Endothelial cell of hepatic sinusoid (primary cell): ENCODE results near the gene GBP1.
"Not testable (repeated sequence)": the region's sequence is repeated elsewhere in the genome, so short reads cannot be mapped to it uniquely, and the experiment has no call there.

Experiments used
- in situ Hi-C: cut with HindIII; loops from 2 replicates; pipeline ENCODE4 v1.10.0; 2017; ENCODE audit warnings: low sequenced_read_pairs

Gene GBP1, protein sequence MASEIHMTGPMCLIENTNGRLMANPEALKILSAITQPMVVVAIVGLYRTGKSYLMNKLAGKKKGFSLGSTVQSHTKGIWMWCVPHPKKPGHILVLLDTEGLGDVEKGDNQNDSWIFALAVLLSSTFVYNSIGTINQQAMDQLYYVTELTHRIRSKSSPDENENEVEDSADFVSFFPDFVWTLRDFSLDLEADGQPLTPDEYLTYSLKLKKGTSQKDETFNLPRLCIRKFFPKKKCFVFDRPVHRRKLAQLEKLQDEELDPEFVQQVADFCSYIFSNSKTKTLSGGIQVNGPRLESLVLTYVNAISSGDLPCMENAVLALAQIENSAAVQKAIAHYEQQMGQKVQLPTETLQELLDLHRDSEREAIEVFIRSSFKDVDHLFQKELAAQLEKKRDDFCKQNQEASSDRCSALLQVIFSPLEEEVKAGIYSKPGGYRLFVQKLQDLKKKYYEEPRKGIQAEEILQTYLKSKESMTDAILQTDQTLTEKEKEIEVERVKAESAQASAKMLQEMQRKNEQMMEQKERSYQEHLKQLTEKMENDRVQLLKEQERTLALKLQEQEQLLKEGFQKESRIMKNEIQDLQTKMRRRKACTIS

DNA sequence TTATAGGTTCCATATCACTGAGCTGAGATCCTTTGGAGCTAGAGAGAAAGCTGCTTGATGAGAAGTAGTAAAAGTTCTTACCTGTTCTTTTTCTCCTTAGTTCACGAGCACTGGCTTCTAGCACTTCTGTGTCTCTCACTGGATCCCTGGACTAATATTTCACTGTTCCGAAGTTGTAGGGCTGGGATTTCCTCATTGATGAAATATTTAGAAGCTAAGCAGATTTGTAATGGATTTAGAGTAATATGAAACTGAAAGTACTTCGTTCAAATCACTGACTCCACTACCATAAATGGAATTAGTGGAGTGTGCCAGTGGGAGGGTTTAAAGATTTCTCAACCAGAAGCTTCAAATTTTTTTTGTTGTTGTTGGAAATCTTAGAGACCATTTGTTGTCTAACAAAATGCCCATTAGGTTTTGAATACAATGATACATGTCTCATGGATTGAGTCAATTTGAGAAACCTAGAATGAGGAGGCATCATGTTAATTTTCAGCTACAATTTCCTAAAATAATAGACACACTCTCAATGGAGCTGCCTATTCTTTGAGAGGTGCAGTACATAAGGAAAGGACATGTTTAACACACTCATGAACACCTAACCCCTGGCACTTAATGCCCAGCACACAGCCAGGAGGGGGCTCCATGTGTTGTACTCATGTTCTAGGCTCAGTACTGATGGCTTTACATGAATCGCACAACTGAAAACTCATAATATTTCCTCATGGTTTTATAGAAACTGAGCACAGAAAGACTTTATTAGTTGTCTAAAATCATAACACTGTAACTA is at the start of gene GBP1:
Gene GBP1, minus strand, starts transcription at position 130 of the 790 bp plus-strand sequence. CDS start 1,974 bp downstream, outside the sequence.
- in situ Hi-C loops: no loop called here

DNA sequence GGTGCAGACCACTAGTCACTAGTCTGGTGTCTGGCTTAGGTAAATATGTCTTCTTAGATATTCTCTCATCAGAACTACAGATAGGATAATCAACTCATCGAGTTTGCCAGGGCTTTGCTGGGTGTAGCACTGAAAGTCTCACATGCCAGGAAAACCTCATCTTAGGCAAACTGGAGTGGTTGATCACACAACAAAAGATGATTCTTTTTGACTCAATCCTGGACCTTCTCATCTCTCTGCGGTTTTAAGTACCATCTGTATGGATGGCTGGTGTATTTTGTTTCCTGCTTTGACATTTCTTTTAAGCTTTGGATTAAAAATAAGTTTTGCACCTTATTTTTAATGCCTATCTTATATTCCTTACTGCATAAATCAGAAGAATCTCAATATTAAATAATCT is 49.7 kb upstream of the GBP1 start:
- in situ Hi-C loops: no loop called here

DNA sequence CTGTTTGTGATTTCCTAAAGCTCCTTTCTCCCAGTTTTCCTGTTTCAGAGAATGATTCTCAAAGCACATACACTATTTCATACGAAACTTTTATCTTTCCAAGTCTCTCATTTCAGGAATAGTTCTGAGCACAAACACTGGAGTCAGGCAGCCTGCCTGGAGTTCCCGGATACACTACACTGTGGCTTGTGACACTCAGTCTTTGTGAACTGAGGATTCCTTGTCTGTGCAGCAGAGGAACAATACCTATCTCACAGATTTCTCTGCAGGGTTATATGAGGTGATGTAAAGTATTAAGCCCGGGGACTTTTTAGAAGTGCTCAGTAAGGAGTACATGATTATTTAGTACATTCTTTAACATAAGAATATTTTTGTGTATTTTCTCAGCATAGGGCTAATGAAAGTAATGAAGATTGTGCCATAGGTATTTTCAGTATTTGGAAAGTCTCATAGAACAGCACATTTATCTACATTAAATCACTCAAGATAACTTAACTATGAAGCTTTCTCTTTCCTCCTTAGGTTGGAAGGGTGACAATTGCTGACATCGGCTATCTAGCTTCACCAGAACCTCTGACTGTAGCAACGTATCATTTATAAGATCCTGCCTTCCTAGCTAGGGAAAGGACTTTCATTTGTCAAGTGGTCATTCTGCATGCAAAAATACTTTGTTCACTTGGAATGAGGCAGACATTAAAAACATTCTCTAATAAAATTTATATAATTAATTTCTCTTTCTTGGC is 48.0 kb upstream of the GBP1 start:
- in situ Hi-C loops: no loop called here

DNA sequence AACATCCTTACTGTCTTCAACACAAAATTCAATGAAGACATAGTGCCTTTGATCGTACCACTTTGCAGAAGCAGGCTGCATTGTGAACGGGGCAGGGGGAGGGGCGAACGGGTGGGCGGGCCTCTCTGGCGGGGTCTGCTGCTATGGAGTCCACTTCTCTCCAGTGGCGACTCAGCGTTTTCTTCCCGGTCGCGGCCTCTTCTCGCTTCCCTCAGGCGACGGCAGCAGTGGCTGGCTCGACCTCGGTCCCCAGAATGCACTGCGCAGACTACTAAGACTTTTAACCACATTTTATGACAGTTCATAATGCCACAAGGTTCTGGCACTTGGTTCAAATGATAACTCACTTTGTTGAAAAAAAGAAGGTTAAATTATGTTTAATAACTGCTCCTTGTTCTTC is 39.7 kb upstream of the GBP1 start:
- in situ Hi-C loops: no loop called here

DNA sequence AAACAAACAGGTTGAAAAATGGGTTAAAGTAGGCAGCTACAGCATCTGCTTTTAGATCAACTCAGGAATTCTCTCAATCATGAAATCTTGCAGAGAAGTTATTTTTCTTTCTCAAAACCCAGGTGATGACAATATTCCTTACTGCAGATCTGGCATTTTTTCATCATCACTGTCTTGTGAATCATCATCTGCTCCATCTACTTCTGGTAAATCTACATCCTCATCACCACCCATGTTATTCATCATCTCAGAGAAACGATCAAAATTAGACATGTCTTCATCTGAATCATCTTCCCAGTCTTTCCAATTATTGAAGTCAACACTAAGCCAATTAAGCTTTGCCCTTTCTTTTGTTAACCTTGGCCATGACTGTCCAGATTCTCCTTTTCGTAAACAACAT is 39.1 kb upstream of the GBP1 start:
- in situ Hi-C loops: no loop called here

DNA sequence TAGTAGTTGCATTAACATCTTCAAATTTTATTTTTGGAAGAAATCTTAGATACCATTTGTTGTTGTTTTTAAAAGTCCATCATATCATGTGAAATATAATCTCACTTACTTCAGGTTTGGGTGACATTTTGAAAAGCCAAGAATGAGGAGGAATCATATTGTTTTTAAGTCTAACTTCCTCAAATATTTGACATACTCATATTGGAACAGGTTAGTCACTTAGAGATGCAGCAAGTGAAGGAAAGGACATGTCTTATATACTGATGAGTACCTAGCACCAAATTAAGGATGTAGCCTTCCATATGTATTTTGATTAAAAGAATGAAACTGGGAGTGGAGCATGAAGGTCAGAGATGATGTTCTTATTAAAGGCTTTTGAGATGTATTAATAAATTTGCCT is 37.0 kb upstream of the GBP1 start:
- in situ Hi-C loops: no loop called here

DNA sequence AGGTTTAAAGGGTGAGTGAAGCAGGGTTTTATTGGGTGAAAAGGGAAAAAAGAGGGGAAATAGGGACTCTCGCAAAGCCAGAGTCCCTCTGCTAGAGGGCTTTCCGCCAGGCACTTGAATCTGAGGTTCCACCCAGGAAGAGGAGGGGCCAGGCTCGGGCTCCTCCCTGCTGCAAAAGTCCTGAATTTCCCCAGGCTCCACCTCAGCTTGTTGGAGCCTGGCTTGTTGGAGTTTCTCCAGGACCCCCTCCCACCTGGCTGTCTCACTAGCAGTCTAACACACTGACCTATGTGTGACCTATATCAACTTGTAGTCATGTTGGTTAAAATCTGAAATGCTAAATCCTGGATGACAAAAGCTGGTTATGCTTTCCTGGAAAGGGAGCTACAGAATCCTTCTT is 35.4 kb upstream of the GBP1 start:
- in situ Hi-C loops: no loop called here

DNA sequence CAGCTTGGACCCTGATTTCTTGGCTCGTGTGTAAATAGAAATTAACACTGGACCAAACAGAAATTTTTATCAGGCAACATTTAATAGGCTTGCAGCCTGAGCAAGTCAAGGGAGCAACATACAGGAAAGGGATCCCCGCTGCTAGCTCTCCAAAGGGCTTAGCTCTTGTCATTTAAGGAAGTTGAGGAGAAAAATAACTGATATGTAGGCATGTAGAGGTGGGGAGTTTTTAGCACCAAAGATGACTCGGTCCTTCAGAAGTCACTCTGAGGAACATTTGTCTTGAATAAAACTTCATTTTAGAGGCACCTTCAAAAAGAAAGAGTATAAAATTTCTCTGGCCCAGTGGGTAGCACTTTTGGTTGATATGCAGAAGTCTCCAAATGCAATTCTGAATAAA is 33.8 kb upstream of the GBP1 start:
- in situ Hi-C loops: no loop called here

DNA sequence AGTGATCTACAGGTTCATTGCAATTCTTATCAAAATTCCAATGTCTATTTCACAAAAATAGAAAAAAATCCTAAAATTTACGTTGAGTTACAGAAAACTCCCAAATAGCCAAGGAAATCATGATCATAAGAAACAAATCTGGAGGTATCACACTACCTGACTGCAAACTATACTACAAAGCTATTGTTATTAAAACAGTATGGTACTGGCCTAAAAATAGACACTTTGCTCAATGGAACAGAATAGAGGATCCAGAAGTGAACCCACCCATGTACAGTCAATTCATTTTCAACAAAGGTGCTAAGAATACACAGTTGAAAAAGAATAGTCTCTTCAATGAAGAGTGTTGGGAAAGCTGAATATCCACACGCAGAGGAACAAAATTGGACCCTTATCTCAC is 30.7 kb upstream of the GBP1 start:
- in situ Hi-C loops: no loop called here

DNA sequence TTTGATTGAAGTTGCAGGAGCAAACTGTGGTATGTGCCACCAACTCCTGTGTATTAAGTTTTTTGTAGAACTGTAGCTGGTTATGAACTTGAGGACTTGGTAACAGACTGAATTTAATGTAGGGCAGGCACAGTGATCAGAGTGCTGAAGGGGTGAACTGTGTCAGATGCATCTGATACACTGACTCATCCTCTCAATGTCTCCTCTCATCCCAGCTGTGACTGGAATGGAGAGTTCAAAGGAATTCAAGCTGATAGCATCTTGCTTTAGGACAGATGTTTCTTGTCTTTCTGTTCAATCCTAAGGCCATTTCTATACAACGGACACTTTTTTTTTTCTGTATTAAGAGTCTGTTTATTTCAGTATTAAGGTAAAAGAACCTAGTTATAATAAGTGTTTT is 25.0 kb upstream of the GBP1 start:
- in situ Hi-C loops: no loop called here

DNA sequence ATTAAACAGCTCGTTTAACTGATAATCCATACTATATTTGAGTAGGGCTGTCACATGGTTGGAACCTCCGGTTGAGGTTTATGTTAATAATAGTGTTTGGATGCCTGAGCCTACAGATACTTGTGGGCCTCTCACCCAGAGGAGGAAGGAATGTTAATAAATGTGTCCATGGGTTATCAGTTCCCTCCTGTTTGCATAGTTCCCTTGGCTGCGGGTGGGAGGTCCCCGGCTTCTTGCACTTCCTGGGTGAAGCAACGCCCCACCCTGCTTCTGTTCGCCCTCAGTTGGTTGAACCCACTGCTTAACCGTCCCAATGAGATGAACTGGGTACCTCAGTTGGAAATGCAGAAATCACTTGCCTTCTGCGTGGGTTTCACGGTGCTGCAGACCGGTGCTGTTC is 23.6 kb upstream of the GBP1 start:
- in situ Hi-C loops: no loop called here

DNA sequence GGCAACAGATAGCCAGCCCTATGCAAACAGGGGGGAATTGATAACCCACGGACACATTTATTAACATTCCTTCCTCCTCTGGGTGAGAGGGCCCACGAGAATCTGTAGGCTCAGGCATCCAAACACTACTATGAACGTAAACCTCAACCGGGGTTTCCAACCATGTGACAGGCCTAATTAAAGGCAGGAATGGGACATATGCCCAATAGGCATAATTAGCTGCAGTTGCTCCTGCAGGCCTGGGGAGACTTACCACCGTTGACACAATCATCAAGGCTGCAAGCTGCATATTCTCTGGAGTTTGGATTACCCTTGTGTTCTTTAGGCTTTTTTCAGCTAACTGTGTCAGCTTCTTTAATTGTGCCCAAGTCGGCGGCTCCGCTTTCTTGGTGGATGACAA is 22.2 kb upstream of the GBP1 start:
- in situ Hi-C loops: no loop called here

DNA sequence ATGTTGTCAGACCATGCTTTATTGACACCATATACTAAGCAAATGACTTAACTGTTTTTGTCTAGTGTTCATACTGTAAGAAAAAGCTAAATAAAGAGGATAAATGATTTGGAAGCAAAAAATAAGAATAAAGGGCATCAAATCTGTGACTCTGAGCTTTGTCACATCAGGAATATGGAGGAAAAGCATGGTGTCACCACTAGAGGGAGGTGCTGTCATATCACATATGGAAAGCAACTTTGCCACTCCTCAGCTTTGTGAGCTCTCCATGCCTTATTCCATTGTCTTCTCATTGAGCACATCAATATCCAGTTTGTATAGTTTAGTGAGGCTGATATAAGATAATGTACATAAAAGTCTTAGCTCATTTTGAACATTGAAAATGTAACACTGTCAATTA is 20.8 kb upstream of the GBP1 start:
- in situ Hi-C loops: no loop called here

DNA sequence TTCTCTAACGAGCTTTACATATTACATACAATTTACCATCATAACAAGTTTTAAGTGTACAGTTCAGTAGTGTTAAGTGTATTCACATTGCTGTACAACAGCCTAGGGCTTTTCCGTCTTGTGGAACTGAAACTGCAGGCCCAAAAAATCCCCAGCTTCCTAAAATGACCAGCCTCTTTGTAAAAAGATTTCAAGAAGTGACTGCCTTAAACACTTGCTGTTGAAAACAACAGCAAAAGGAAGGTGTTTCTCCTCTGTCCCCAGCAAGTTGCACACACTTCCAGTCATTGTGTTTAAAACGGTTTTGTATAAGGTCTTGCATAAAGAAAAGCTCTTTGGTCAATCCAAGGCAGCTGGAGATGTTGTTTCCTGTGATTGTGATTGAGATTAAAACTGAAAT is 16.0 kb upstream of the GBP1 start:
- in situ Hi-C loops: no loop called here

DNA sequence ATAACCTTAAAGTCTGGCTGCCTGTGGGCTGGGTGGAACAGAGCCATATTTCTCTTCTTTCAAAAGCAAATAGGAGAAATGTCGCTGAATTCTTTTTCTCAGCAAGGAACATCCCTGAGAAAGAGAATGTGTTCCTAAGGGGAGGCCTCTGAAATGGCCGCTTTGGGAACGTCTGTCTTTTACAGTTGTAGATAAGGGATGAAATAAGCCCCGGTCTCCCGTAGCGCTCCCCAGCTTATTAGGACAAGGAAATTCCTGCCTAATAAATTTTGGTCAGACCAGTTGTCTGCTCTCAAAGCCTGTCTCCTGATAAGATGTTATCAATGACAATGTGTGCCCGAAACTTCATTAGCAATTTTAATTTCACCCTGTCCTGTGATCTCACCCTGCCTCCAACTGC is 15.1 kb upstream of the GBP1 start:
- in situ Hi-C loops: not testable (repeated sequence)

DNA sequence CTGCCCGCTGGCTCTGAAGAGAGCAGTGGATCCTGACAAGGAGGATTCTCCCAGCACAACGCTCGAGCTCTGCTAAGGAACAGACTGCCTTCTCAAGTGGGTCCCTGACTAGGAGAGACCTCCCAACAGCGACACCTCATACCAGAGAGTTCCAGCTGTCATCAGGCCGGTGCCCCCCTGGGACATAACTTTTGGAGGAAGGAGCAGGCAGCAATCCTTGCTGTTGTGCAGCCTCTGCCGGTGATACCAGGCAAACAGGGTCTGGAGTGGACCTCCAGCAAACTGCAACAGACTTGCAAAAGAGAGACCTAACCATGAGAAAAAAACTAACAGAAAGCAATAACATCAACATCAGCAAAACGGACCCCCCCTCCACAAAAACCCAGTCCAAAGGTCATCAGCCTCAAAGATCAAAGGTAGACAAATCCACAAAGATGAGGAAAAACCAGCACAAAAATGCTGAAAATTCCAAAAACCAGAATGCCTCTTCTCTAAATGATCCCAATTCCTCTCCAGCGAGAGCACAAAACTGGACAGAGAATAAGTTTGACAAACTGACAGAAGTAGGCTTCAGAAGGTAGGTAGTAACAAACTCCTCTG is 7.6 kb upstream of the GBP1 start:
- in situ Hi-C loops: not testable (repeated sequence)

DNA sequence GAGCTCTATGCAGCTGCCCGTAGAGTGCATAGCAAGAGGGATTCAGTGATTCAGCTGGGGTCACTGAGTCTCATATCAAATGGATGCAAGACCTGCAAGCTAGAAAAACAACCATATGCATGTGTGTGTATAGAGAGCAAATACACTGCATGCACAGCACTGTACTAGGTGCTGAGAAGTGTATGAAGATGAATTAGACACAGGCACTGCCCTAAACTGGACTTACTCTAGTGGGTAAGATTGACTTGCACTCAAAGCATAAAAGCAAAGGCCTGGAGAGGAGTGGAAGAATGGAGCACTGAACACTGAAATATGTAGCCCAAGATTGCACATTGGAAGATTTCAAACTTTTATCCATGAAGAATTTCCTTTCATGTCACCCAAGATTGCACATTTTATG is 5.5 kb upstream of the GBP1 start:
- in situ Hi-C loops: no loop called here

DNA sequence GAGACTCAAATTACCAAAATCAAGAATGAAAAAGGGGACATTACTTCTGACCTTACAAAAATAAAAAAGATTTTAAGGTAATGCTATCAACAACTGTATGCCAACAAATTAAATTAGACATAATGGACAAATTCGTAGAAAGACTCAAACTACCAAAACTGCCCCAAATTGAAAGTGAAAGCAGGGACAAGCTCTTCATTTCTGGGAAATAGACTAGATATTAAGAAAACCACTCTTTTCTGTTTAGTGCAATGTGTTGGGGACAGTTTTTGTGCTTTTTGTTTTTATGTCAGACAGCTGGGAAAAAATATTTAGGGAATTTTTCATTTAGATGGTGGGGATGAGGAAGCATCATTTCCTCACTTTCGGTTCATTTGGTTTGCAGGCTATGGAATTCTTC is 4.9 kb upstream of the GBP1 start:
- in situ Hi-C loops: no loop called here

DNA sequence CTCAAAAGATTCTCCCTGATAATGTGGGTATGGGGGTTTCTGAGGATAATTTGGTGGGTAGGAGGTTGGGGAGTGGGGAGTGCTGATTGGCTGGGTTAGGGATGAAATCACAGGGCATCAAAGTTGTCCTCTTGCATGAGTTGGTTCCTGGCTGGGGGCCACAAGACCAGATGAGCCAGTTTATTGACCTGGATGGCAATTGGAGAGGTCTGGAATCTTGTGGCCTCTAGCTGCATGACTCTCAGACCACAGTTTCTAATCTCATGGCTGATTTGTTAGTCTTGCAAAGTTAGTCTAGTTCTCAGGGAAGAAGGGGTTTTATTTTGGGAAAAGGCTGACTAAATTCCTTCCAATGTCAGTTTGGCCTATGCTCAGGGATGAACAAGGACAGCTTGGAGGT is 3.3 kb upstream of the GBP1 start:
- in situ Hi-C loops: no loop called here

DNA sequence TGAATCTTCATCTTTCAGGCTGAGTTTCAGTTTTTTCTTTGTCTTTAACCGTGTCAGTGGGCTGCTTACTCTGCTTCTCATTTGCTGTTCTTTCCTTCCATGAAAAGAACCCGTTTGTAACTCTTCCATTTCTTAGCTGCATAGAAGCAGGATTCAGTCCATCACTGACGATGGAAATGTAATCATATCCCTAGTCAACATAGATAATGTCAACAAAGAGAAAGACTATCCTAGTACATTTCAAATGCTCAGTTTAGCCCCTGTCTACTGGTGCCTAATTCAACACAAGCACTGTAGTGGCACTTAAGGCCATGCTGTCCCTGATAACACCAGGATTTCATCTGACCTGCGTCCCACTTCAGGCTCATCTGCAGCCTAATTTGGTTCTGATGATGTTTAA is 376 bp downstream of the GBP1 start:
- in situ Hi-C loops: no loop called here

DNA sequence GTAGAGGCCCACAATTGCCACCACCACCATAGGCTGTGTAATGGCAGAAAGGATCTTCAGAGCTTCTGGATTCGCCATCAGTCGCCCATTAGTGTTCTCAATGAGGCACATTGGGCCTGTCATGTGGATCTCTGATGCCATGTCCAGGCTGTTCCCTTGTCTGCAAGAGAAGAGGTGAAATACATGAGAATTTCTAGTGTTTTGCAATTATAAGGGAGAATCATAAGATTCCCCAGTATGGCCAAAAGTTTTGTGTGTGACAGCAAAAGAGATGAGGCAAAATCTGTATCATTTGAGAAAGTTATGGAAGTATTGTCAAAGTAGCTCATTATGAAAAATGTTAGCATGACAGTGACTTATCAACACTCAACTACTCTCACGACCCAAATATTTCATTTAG is 1.9 kb downstream of the GBP1 start:
- in situ Hi-C loops: no loop called here
